Measurements from ENCODE around the gene DSCAML1.

The DSCAML1 gene

DNA sequence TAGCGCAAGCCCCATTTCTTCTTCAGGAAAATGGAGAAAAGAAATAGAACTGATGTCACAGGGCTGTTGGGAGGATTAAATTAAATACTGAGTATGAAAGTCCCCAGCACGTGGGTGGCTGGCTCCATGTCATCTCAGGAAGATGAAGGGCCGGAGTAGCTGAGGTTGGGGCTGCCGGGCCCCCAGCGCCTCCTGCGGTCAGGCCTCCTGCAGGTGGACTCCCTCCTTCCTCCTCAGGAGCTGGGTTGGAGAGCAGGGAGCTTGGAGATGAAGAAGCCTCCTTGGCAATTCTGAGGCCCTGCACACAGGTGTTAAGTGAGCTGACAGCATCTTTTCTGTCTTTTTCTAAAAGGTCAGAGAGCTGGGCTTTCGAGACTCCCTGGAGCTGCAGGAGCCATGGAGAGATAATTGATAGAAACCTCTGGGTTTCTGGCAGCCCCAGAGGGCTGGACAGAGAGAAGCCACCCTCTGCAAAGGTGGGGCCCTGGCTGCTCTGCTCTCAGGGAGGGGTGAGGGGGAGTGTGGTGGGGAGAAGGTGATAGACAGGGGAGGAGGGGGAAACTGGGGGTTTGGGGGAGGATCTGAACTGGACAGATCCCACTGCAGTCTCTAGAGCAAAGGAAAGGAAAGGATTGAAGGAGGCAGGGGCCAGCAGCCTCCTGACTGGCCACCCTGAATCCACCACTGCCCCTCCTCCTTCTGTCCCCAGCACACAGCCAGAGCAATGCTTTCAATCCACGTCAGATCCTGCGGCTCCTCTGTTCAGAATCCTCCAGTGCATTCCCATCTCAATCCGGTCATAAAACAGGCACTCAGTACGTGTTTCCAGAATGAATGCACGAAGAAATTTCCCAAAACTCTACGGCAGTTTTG, 258.5 kb downstream of the DSCAML1 start:
- DNase-seq, result peak; percentile 63

DNA sequence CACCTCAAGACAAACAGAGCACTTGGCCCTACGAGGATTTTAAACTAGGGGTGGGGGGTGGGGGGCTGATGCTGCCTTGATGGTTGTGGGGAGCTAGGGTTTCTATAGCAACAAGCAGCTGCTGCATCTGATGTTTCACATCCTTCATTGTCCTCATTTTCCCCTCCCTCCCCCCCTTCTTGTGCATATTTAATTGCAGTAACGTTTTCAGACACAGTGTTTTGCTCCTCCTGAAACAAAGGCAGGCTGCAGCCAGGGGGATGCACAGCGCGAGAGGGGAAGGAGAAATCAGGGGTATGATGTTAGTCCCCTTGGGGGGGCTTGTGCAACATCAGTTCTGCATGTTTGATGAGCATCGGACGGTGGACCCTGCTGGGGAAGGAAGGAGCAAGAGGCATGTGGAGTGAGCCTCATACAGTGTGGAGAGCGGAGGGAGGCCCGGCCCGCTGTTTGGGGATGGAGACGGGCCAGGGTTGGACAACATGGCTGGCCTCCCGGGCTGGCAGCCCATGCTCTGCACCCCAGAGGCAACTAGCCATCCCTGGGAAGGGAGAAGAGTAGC, 261.1 kb downstream of the DSCAML1 start:
- DNase-seq, result peak; percentile 69

DNA sequence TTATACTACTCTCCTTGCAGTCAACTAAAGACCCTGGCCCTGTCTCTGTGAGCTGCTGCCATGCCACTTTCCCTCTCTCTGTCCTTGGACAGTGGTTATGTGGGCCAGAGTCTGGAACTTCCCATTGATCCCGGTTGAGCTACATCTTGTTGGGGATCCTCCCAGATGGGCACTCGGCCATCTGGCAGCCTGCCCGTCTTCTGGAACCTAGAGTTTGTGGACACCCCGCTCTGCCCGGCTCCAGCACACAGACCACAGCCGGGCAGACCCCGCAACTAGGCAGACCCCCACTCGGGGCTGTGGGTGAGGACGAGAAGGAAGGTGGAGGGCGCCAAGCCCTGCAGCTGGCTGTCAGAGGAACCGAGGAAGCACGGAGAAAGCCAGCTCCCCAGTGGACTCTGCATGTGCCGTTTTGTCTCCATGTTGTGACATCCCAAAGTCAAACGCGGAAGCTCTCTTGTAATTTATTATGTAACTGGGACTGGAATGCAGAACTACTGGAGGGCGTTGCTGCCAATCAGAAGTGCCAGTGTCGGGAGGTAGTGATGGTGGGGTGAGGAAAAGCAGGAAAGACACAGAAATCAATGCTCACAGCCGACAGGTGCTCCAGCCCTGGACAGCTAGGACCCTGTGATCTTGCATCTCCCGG, 261.7 kb downstream of the DSCAML1 start:
- no peak for DNase-seq

DNA sequence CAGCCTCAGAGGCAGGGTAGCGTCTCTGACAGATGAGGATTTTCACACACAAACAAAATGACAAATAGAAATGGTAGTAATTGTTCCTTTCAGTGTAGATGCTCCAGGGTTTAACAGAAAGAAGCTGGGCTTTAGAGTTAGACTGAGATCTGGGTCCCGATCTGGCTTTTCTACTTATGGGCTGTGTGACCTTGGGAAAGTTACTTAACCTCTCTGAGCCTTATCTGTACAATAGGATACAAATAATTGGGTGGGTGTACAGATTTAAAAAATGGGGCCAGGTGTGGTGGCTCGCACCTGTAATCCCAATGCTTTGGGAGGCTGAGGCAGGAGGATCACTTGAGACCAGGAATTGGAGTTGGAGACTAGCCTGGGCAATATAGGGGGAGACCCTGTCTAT, 264.4 kb downstream of the DSCAML1 start:
- DNase-seq, result no peak

DNA sequence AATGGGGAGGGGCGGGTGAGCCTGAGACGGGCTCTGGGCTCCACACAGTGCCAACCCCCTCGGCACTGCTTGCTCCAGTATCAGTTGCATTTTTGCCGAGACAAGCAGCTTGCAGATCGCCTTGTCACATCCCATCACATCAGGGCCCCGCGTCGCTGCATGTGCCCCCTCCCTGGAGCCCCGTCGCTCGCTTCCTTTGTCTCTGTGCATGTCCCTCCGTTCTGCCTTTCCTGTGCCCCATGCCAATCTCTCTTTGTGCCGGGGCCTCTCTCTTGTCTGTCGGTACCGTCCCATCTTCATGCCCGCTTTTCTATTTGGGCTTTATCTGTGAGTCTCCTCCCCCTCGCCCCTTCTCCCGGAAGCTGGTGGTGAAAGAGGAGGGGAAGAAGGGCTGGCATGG, 267.2 kb downstream of the DSCAML1 start:
- peak; percentile 96 for DNase-seq

DNA sequence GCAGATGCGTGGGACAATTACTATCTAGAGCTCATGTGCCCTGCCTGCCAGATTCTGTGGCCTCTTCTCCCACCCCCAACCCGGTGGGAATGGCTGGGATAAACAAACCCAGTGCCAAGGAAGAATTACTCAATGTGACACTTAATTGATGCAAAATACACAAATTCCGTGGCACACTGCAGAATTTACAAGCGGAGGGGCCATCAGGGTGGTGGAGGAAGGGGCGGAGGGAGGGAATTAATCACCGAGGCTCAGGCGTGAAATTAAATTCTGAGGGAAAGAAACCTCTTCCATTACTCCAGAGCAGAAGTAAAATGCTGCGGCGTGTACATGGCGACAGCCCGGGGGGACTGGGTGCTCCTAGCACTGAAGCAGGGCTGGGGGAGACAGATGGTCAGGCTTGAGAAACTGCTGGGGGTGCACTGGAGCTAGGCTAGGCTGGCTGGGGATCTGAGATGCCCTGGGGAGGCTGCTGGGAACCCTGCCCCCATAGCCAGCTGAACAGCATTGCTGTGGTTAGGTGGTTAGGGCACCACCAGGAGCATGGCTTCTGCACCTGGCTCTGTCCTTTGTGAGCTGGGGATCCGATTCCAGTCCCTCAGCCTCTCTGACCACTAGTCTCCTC, 268.8 kb downstream of the DSCAML1 start:
- DNase-seq, result peak; percentile 41

DNA sequence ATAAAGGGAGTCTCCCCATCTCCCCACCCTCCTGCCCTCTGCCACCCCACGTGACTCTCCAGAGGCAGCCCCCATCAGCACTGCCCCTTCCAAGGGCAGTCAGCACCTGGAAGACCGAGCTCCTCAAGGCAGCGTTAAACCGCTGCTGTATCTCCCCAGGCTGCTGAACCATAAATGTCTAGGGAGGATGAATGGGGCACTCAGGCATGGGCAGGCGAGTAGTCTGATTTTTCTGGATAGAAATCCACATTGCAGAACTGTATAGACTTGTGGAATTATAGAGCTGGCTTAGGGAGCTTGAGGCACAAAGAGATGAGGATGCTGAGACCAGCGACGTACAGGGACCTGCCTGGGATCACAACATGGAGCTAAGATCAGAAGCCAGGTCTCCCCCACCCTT, 269.7 kb downstream of the DSCAML1 start:
- DNase-seq, result peak; percentile 49

DNA sequence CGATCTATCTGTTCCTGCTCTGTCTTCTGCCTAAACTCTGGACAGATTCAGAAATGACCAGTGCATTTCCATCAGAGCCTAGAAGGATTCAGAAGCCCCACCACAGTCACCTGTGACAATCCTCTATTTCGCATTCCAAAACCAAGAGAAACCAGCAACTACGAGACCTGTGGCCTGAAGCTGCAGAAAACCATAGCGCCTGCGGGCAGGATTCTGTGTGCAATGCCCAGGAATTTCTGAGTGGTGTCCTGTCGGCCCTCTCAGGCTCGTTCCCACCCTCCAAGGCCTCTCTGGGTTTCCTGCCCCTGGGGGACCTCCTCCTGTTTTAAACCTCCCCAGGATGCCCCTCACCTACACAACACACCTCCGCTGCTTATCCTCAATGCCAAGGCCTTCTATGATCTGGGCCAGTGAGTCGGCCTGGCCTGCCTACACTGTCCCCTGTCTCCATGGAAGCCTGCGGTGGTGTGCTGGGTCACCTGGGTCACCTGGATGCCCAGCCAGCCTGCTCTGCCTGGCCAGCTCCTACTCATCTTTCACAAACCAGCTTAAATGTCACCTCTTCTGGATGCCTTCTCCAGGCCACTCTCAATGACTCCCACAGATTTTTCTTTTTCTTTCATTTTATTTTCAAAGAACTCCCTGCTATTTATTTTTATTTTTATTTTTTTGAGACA, 271.0 kb downstream of the DSCAML1 start:
- DNase-seq, result no peak

DNA sequence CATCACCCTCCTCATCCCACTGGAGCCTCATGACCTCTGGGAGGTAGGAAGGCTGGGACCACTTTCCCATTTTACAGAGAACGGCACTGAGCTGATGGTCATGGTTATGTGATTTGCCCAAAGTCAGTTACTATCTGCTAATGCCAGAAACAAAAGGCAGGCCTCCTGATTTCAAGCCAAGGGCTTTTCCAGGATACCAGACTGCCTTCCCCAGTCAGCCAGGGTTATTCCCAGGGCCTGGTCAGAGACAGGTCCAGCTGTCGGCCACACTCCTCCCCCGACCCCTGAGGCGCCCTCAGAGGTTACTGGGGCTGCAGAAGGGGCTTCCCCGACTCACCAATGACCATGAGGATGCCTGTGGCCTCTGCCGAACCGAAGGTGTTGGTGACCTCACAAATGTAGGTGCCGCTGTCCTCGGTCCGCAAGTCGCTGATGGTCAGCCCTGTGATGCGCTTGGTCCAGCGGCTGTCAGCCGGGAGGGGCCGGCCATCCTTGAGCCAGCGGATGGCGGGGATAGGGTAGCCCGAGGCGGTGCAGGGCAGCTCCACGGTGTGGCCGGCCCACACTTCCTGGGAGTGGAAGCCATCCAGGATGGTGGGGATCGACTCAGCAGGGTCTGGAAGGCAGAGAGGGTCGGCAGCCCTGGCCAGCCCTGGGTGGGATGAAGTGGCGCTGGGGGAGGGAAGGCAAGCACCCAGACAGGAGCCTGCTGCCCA, 272.4 kb downstream of the DSCAML1 start:
- DNase-seq, result no peak

DNA sequence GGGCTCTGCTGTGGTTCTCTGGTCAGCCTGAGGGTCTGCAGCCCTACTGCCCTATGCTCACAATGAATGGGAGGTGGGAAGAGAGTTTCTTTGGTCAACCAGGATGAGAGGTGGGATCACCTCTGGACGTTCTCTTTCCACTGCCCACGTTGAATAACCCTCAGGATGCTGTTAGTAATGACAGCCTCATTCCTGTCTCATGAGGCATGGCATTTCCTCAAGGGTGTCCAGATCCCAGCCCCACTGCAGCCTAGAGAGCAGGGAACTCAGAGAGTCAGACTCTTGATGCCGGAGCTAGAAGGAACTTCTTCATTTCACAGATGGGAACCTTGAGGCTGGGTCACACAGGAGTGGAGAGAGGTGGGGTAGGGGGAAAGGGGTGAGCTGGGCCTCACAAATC, 273.3 kb downstream of the DSCAML1 start:
- no peak for DNase-seq

DNA sequence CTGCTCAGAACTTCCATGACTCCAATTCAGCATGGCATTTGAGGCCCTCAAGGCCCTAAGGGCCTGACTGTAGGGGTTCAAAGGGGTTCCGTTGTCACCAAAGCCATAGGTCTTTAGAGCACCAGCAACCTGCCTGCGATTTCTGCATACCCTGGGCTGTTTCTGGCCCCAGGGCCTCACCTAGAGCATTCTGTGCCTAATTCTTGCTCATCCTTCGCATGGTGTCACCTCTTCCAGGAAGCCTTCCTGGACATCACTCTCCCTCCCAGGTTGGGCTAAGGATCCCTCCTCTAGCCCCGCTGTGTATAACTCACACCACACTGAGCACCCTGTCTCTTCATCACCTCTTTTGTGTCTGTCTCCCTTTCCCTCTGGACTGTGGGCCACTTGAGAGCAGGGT, 275.0 kb downstream of the DSCAML1 start:
- DNase-seq, result no peak

DNA sequence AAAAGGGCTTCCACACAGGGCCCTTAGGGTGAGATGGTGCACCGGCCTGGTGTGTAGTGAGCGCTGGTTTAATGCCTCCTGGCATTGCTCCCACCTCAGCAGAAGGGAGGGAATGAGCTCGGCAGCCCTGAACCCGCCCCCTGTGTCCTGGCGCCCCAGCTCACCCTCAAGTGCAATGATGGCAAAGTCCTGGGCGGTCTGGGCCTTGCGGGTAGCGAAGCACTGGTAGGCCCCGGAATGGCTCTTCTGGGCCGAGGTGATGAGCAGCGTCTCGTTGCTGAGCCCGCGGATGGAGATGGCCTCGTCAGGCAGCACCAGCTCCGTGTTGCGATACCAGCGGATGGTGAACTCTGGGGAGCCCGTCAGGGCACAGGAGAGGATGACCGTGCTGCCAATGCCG, 276.1 kb downstream of the DSCAML1 start:
- DNase-seq, result no peak

DNA sequence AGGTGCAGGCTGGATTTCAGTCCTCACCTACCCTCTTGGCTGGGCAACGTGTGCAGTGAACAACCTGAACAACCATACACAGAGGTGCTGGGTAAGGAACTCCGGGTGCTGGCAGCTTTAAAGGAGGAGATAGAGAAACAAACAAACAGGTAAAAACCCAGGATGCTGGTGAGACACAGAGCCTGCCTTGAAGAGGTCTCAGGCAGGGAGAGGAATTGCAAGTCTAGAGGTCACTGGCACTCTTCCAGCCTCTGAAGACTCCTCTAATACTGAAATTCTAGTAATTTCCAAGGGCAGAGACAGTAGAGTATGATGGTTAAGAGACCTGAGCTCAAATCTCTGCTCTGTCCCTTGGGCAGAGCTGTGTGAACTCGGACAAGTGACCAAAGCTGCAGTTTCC, 276.8 kb downstream of the DSCAML1 start:
- no peak for DNase-seq

DNA sequence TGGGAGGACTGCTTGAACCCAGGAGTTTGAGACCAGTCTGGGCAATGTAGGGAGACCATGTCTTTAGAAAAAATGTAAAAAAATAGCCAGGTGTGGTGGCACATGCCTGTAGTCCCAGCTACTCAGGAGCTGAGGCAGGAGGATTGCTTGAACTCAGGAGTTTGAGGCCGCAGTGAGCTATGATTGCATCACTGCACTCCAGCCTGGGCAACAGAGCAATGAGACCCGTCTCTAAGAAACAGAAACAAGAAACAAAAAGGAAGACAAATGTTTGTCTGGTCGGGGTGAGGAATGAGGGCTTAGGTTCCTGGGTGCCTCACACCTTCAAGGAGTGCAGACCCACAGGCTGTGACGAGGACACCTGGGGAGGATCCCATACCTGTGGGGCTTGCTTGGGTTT, 277.4 kb downstream of the DSCAML1 start:
- DNase-seq, result no peak

DNA sequence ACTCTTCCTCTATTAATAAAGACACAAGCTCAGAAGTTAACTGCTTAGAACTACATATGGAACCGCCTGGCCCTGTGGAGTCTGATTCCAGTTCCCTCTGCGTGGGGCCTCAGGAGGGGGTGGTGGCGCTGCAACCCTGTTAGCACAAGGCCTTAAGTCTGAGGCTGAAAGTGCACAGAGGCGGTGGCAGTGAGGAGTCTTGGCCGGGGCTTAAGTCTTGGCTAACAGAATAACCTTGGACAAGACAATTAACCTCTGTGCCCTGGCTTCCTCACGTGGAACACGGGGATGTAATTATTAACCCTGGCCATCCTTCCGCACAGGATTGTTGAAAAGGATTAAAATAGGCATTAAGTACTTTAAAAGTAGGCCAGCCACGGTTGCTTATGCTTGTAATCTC, 277.8 kb downstream of the DSCAML1 start:
- DNase-seq, result peak; percentile 65

DNA sequence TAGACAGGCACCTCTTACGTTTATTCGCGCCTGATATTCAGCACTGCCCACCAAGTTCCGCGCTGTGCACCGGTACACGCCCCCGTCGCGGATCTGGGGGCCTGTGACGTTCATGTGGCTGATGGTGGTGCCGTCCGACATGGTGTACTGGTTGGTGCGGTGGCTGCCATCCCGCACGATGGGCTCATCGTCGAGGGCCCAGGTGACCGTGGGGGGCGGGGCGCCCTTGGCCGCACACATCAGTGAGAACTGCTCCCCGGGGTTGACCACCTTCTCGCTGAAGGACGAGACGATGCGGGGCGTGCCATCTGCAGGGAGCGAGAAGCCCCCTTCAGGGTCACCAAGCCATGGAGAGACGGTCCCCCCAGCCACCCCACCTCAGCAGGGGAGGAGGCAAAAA, 278.6 kb downstream of the DSCAML1 start:
- DNase-seq, result no peak

DNA sequence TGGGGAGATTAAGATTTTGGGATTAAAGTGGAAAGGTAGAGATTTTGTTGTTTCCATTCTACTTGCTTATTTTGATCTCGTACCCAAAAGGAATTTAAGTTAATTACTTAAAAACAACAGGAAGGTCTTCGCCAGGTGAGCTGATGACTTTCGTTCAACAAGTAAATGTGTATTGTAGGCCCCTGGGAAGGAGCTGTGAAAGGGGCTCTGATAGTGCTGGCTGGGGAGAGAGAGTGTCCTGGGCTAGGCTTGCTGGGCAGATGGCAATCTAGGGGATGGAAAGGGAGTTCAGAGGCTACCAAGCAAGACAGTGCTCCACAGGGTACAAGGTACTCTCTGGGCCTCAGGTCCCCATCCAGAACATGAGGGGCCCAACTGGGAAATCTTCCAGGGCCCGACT, 279.9 kb downstream of the DSCAML1 start:
- DNase-seq, result no peak

DNA sequence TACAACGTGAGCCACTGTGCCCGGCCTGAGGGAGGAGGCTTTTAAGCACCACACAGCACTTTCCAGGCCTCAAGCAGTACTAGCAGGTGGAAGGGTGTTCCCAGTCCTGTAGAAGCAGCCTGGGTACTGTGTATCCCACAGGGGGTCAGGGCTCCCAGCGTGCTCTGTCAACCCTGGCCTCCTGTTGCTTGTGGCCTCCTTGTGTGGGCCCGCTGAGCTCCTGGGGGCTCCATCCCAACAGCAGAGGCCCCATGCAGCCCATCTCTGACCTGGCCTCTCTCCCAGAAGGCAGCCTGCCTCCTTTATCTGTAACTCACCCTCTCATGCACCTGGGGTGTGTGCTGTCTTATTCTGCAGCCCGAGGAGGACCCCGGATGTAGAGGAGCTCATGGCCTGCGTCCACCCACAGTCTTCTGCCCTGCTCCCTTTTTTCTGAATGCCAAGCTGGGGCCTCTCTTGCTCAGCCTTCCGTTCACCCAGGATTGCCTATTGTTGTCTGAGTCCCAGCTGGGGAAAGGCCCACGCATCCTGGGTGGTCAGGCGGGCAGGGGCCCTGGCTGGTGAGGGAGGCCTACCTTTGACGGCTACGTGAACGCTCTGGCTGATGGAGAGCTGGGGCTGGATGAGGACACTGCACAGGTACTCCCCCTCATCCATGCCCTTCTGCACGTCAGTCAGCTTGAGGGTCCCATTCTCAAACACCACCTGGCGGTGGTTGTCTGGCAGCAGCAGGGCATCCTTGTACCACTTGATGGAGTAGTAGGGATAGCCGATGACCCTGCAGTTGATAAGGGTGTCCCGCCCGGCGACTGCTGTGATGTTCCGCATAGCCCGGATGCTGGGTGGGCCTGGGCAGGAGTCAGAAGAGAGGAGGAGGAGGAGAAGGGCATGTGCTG, 280.9 kb downstream of the DSCAML1 start:
- no peak for DNase-seq

DNA sequence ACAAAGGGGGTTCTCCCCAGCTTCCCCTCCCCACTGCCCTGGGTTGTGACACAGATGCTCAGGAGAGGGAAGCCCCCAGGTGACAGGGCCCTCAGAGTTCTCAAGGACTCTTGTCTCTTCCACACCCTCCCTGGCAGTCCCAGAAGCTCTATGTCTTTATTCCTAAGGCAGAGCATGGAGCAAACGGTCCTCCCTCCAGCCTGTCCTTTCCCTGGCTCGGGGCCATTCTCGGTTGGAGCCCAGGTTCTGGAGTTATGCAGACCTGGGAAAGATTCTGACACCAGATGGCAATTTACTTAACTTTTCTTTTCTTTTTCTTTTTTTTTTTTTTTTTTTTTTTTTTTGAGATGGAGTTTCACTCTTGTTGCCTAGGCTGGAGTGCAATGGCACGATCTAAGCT, 282.8 kb downstream of the DSCAML1 start:
- DNase-seq, result no peak

DNA sequence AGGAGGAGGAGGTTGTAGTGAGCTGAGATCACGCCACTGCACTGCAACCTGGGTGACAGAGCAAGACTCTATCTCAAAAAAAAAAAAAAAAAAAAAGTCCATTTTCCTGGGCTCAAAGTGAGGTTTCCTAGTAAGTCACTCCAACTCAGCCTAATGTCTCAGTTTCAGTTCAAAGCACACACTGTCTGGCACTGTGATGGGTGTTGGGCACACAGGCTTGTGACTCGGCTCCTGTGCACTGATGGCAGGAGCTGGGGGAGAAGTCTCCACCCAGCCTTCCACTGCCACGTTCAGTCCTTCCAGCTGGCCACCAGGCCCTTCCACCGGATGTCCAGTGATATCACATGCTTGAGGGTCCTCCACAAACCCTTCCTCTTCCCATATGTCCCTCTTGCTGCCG, 283.4 kb downstream of the DSCAML1 start:
- no peak for DNase-seq

DNA sequence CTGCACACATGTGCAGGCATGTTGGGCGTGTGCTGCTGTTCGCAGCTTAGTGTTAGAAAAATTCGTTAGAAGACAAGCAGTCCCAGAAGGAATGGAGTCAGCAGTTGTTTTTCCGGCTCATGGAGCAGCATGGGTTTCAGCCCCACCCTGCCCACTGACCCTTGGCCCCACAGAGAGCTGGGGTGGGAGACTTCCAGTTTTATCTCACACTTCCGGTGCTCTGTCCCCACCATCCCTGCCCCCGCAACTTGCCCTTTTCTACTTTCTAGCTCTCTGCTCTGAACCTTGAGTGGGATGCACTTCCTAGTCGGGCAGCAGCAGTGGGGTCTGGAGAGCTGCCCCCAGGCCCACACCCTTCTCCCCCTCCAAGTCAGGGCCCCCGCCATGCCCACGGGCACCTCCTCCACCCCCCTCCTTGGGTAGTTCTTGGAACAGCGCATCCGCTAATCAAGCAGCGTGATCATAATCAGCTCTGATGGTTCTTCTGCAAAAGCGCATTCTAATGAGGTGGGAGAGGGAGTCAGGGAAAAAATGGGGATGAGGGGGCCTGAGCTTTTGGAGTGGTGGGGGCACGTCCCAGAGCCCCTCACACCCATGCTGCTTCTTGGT, 285.0 kb downstream of the DSCAML1 start:
- peak; percentile 92 for DNase-seq

All from eye (tissue), 1 donor.